ENCODE measurements around the gene NOSTRIN. TPM values are rescaled to one million over a fixed set of nuclear protein-coding genes. Genes with fewer than 3 reads are reported as not detected.

Gene NOSTRIN
- total RNA-seq, 1 experiment from 2014 or later = 3.1 TPM

DNA sequence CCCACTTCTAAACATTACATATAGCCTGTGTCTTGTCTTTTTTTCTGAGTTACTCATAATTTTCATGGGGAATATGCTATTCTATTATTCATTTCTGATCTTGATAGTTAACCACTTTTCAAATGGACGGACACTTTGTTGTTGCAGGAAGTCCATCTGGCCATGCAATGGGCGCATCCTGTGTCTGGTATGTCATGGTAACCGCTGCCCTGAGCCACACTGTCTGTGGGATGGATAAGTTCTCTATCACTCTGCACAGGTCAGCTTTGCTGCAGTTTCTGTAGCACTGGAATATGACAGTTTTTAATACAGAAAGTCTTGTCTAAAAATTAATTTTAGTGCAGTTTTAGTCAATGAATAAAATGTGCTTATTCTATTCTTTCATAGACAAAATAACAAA lies 101.9 kb downstream of the NOSTRIN start (continued):
- no peak for TF ChIP-seq YY1 (IDR thresholded peaks at IDR 0.05; ENCODE audit: extremely low read depth, insufficient replicate concordance, low read depth, low read length)

DNA sequence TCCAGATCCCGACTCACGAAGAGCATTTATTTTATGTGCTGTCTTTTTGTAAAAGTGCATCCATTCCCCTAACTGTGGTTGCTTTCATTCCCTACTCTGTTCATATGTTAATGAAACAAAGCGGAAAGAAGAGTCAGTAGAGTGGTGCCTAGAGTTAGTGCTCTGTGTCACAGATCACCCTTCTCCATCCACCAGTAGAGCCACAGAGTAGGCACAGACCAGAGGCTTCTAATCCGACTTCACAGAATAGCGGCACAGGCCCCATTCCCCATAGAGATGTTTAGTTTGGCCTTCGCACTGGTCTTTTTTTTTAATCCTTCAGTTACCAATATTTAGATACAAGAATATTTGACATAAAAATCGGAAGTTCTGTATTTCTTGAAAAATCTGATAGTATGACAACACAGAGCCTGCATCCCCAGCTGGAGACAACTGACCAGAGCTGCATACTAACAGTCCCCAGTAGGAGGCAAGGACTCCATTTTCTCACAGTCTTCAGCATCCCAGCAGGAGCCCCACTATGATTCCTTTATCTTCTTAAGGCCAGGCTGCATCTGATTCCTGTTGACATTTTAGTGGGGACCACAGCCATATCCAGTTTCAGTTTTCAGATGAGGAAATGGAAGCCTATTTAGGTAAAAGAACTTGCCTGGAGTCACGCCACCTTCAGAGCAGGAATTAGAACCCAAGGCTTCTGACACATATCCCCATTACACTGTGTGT lies 105.7 kb downstream of the NOSTRIN start:
- Histone ChIP-seq H3K36me3 (ENCODE audit: control insufficient read depth in 1 of 2, insufficient read depth in 2 of 2, low read length in 2 of 2) (no peaks in the 10 kb centered on the region), H3K4me1 (ENCODE audit: control insufficient read depth in 1 of 2, insufficient read depth in 2 of 2, low read length in 2 of 2) (no peaks in the 10 kb centered on the region), H3K79me2 (ENCODE audit: insufficient read depth, low read length) (no peaks in the 10 kb centered on the region), H3K27me3 (ENCODE audit: insufficient read depth, low read length) (no peaks in the 10 kb centered on the region), H3K9me2 (ENCODE audit: insufficient read depth) (no peaks in the 10 kb centered on the region), H4K20me1 (ENCODE audit: insufficient read depth) (no peaks in the 10 kb centered on the region), H2AFZ (ENCODE audit: low read depth, low read length, poor library complexity, severe bottlenecking) (no peak overlapping the region), H3K4me2 (ENCODE audit: low read length) (no peak overlapping the region), H3K9ac (ENCODE audit: low read length) (no peak overlapping the region), H3K4me3 (replicated peaks in 1 of 2; ENCODE audit: low read depth in 1 of 2, low read length in 2 of 2) (no peak overlapping the region), H3K9me3 (ENCODE audit: control insufficient read depth in 1 of 2, insufficient read depth in 1 of 2, low read depth in 1 of 2, low read length in 2 of 2) (no peaks in the 10 kb centered on the region), H3K27ac (ENCODE audit: low read depth, low read length) (no peak overlapping the region)
- ChIA-PET CTCF (no interaction called here), POLR2A (no interaction called here), RAD21 (ENCODE audit: low non-redundant PET in 1 of 2, low total read pairs in 2 of 2, uncharacterized antibody in 2 of 2, unreplicated experiment in 2 of 2) (no interaction called here)
- no peak for DNase-seq (ENCODE audit: low read depth, low spot score)
- intact Hi-C loops (cut with micrococcal nuclease) = no loop called here
- no peak for ATAC-seq
- TF ChIP-seq YY1 (IDR thresholded peaks at IDR 0.05; ENCODE audit: extremely low read depth, insufficient replicate concordance, low read depth, low read length) = no peak
- no peak for TF ChIP-seq CEBPB (IDR thresholded peaks at IDR 0.05; ENCODE audit: low read depth)
- TF ChIP-seq, protein P1, sequence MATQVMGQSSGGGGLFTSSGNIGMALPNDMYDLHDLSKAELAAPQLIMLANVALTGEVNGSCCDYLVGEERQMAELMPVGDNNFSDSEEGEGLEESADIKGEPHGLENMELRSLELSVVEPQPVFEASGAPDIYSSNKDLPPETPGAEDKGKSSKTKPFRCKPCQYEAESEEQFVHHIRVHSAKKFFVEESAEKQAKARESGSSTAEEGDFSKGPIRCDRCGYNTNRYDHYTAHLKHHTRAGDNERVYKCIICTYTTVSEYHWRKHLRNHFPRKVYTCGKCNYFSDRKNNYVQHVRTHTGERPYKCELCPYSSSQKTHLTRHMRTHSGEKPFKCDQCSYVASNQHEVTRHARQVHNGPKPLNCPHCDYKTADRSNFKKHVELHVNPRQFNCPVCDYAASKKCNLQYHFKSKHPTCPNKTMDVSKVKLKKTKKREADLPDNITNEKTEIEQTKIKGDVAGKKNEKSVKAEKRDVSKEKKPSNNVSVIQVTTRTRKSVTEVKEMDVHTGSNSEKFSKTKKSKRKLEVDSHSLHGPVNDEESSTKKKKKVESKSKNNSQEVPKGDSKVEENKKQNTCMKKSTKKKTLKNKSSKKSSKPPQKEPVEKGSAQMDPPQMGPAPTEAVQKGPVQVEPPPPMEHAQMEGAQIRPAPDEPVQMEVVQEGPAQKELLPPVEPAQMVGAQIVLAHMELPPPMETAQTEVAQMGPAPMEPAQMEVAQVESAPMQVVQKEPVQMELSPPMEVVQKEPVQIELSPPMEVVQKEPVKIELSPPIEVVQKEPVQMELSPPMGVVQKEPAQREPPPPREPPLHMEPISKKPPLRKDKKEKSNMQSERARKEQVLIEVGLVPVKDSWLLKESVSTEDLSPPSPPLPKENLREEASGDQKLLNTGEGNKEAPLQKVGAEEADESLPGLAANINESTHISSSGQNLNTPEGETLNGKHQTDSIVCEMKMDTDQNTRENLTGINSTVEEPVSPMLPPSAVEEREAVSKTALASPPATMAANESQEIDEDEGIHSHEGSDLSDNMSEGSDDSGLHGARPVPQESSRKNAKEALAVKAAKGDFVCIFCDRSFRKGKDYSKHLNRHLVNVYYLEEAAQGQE (IDR thresholded peaks at IDR 0.05; ENCODE audit: low read depth) = no peak
- no peak for TF ChIP-seq ELF1 (IDR thresholded peaks at IDR 0.05; ENCODE audit: borderline replicate concordance, low read depth)
- TF ChIP-seq, protein P2, sequence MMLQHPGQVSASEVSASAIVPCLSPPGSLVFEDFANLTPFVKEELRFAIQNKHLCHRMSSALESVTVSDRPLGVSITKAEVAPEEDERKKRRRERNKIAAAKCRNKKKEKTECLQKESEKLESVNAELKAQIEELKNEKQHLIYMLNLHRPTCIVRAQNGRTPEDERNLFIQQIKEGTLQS (IDR thresholded peaks at IDR 0.05) = no peak
- no peak for TF ChIP-seq EZH2phosphoT487 (IDR thresholded peaks at IDR 0.05; ENCODE audit: borderline replicate concordance)
- no peak for TF ChIP-seq POLR2AphosphoS5 (IDR thresholded peaks at IDR 0.05; ENCODE audit: low read depth, low read length)
- no peak for TF ChIP-seq JUND (IDR thresholded peaks at IDR 0.05)
- TF ChIP-seq POLR2A (IDR thresholded peaks at IDR 0.05; ENCODE audit: borderline replicate concordance, extremely low read depth, insufficient read depth, insufficient read length) = no peak
- TF ChIP-seq SIN3A (IDR thresholded peaks at IDR 0.05; ENCODE audit: low read depth) = no peak
- no peak for TF ChIP-seq EZH2 (IDR thresholded peaks at IDR 0.05)
- no peak for TF ChIP-seq EGR1 (IDR thresholded peaks at IDR 0.05; ENCODE audit: low read depth)
- no TSS peak for BruUV-seq (replicated peaks)

Data from HCT116 (cell line).